Nephron progenitor cell (in vitro differentiated cells): ENCODE measurements around the gene FBXL15.
A peak's percentile ranks its signal among the peaks of the same experiment; 100 is the strongest.

Source experiments
- DNase-seq: peaks from one replicate; pipeline ENCODE4 v3.0.0; 2021
- H3K27ac Mint-ChIP-seq: 2 replicates; pipeline ENCODE4 v1.8.0; 2021; ENCODE audit warnings: mild to moderate bottlenecking, moderate library complexity, mixed read lengths
- H3K27me3 Mint-ChIP-seq: 2 replicates; pipeline ENCODE4 v1.8.0; 2021; ENCODE audit warnings: mild to moderate bottlenecking, low read depth, mixed read lengths; ENCODE audit not compliant: poor library complexity
- H3K36me3 Mint-ChIP-seq: 2 replicates; pipeline ENCODE4 v1.8.0; 2021; ENCODE audit warnings: low read depth, mixed read lengths
- H3K4me1 Mint-ChIP-seq: 2 replicates; pipeline ENCODE4 v1.8.0; 2021; ENCODE audit warnings: mixed read lengths
- H3K4me3 Mint-ChIP-seq: 2 replicates; pipeline ENCODE4 v1.8.0; 2021; ENCODE audit warnings: mild to moderate bottlenecking, moderate library complexity, mixed read lengths
- H3K9me3 Mint-ChIP-seq: 2 replicates; pipeline ENCODE4 v1.8.0; 2021; ENCODE audit warnings: mild to moderate bottlenecking, moderate library complexity, mixed read lengths
- TF ChIP-seq, protein P1 (sequence below): fragments of 200-600 bp; sonication (generic); IDR thresholded peaks from 2 replicates; pipeline ENCODE4 v1.5.0; 2021; ENCODE audit warnings: antibody characterized with exemption

The FBXL15 gene

GRCh38 chr10:102416283-102416682, 4.4 kb upstream of the FBXL15 start:
- Mint-ChIP-seq H3K9me3 (no peaks in the 10 kb centered on the region), H3K4me1 (peaks cover 30% of the 10 kb centered on the region), H3K36me3 (no peaks in the 10 kb centered on the region), H3K4me3 (no peak overlapping the region), H3K27me3 (peaks cover 80% of the 10 kb centered on the region), H3K27ac (no peak overlapping the region)
- no peak for DNase-seq
- TF ChIP-seq, protein P1, sequence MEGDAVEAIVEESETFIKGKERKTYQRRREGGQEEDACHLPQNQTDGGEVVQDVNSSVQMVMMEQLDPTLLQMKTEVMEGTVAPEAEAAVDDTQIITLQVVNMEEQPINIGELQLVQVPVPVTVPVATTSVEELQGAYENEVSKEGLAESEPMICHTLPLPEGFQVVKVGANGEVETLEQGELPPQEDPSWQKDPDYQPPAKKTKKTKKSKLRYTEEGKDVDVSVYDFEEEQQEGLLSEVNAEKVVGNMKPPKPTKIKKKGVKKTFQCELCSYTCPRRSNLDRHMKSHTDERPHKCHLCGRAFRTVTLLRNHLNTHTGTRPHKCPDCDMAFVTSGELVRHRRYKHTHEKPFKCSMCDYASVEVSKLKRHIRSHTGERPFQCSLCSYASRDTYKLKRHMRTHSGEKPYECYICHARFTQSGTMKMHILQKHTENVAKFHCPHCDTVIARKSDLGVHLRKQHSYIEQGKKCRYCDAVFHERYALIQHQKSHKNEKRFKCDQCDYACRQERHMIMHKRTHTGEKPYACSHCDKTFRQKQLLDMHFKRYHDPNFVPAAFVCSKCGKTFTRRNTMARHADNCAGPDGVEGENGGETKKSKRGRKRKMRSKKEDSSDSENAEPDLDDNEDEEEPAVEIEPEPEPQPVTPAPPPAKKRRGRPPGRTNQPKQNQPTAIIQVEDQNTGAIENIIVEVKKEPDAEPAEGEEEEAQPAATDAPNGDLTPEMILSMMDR: no peak

DNA sequence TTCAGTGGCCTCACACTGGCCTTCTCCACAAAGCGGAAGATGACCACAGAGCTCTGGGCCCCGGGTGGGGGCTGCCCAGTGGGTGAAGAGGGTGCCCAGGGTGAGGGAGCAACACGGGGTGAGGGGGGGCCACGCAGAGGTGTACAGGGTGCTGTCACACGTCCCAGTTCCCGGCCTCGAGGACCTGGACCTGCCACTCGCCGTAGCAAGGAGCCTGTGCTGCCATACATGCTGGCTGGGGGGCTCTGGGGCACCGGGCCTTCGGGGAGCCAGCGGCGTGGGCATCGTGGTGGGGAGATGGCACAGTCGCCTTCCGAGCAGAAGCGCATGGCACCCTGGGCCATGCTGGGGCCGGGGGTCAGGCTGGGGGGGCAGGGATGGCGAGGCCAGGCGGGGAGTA, 3.9 kb upstream of the FBXL15 start:
- Mint-ChIP-seq H3K27ac (no peak overlapping the region), H3K27me3 (peaks cover 76% of the 10 kb centered on the region), H3K9me3 (no peaks in the 10 kb centered on the region), H3K36me3 (no peaks in the 10 kb centered on the region), H3K4me1 (peaks cover 27% of the 10 kb centered on the region), H3K4me3 (no peak overlapping the region)
- no peak for DNase-seq
- TF ChIP-seq, protein P1: no peak

GRCh38 chr10:102418622-102419268, 1.9 kb upstream of the FBXL15 start, which contains the start of gene PSD:
Gene PSD, minus strand, starts transcription at chr10:102418785. Its CDS starts 1,747 bp downstream, at chr10:102417038.
- H3K27me3 Mint-ChIP-seq: peaks cover 61% of the 10 kb centered on the region
- TF ChIP-seq, protein P1: no peak
- no peak for DNase-seq
- no peaks in the 10 kb centered on the region for H3K36me3 Mint-ChIP-seq
- peaks cover 28% of the 10 kb centered on the region for H3K4me1 Mint-ChIP-seq
- H3K4me3 Mint-ChIP-seq: peak within 1 kb of the TSS; percentile 98
- no peaks in the 10 kb centered on the region for H3K9me3 Mint-ChIP-seq
- no peak within 1 kb of the TSS for H3K27ac Mint-ChIP-seq

- Mint-ChIP-seq H3K27me3 (peaks cover 53% of the 10 kb centered on the region), H3K27ac (no peak overlapping the region), H3K4me1 (peaks cover 28% of the 10 kb centered on the region), H3K9me3 (no peaks in the 10 kb centered on the region), H3K36me3 (no peaks in the 10 kb centered on the region), H3K4me3 (peak overlapping the region; percentile 98)
- DNase-seq: peak; percentile 91
- TF ChIP-seq, protein P1: no peak
Observed at GRCh38 chr10:102419269-102420180, 1.1 kb upstream of the FBXL15 start.

GRCh38 chr10:102420181-102420713, 389 bp upstream of the FBXL15 start:
- H3K36me3 Mint-ChIP-seq: no peaks in the 10 kb centered on the region
- H3K27me3 Mint-ChIP-seq: peaks cover 49% of the 10 kb centered on the region
- DNase-seq: no peak
- H3K4me3 Mint-ChIP-seq: peak overlapping the region; percentile 98
- peaks cover 28% of the 10 kb centered on the region for H3K4me1 Mint-ChIP-seq
- H3K9me3 Mint-ChIP-seq: no peaks in the 10 kb centered on the region
- TF ChIP-seq, protein P1: no peak
- peak overlapping the region; percentile 100 for H3K27ac Mint-ChIP-seq
